BE2C (cell line): ENCODE measurements around the gene RALGDS.

Experiments used
- DNase-seq: peaks from one replicate; pipeline ENCODE4 v3.0.0-alpha.2; 2020
- H3K27me3 ChIP-seq: fragments of 250-450 bp; sonication (Bioruptor Pico); 2 replicates; pipeline ENCODE4 v1.5.1; 2020; ENCODE audit warnings: mild to moderate bottlenecking
- H3K36me3 ChIP-seq: fragments of 250-450 bp; sonication (Bioruptor Pico); 2 replicates; pipeline ENCODE4 v1.5.1; 2020; ENCODE audit warnings: mild to moderate bottlenecking
- H3K4me1 ChIP-seq: fragments of 250-450 bp; sonication (Bioruptor Pico); 2 replicates; pipeline ENCODE4 v1.5.1; 2020
- H3K4me3 ChIP-seq: 2 replicates; pipeline ENCODE4 v1.5.1; 2011; ENCODE audit warnings: low read depth, low read length
- H3K9me3 ChIP-seq: fragments of 250-450 bp; sonication (Bioruptor Pico); 2 replicates; pipeline ENCODE4 v1.5.1; 2020
- TF ChIP-seq, protein P1 (sequence below): IDR thresholded peaks from 2 replicates; pipeline ENCODE4 v1.5.1; 2012; ENCODE audit warnings: mild to moderate bottlenecking, low read depth, low read length

Gene RALGDS

DNA sequence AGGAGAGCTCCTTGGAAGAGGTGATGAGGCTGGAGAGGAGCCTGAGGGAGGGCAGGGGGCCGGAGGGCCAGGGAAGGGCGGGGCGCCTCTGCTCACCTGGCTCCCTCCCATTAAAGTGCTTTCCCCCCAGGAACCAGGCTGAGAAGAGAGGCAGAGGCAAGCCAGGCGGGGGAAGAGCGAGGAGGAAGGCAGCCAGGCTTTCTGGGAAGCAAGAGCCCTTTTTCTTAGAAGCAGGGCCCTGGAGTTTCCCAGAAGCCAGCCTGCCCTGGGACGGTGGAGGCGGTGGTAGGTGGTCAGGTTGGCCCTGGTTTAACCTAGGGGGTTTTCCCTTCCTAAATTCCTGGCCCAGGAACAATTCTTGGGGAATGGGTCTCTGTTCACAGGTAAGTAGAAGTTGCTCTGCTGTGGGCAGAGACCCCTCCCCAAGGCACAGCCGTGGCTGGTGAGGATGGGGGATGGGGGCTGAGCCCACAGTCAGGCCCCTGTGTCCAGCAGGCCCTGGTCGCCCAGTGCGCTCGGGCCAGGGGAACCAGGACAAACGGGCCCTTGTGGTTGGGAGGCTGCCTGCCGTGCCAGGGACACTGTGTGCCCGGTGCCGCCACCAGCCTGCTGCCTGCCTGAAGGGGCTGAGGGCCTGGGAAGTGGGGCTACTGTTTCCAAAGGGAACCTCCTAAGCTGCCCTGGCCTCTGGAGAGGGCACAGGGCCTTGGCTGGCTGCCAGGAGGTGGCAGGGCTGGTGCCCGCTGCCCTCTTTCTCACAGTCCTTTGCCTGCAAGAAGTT lies 16.6 kb upstream of the RALGDS start:
- Histone ChIP-seq H3K4me1 (peaks cover 57% of the 10 kb centered on the region), H3K9me3 (no peaks in the 10 kb centered on the region), H3K36me3 (no peaks in the 10 kb centered on the region), H3K4me3 (no peak overlapping the region), H3K27me3 (no peaks in the 10 kb centered on the region)
- DNase-seq, result no peak
- TF ChIP-seq, protein P1, sequence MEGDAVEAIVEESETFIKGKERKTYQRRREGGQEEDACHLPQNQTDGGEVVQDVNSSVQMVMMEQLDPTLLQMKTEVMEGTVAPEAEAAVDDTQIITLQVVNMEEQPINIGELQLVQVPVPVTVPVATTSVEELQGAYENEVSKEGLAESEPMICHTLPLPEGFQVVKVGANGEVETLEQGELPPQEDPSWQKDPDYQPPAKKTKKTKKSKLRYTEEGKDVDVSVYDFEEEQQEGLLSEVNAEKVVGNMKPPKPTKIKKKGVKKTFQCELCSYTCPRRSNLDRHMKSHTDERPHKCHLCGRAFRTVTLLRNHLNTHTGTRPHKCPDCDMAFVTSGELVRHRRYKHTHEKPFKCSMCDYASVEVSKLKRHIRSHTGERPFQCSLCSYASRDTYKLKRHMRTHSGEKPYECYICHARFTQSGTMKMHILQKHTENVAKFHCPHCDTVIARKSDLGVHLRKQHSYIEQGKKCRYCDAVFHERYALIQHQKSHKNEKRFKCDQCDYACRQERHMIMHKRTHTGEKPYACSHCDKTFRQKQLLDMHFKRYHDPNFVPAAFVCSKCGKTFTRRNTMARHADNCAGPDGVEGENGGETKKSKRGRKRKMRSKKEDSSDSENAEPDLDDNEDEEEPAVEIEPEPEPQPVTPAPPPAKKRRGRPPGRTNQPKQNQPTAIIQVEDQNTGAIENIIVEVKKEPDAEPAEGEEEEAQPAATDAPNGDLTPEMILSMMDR, result no peak

DNA sequence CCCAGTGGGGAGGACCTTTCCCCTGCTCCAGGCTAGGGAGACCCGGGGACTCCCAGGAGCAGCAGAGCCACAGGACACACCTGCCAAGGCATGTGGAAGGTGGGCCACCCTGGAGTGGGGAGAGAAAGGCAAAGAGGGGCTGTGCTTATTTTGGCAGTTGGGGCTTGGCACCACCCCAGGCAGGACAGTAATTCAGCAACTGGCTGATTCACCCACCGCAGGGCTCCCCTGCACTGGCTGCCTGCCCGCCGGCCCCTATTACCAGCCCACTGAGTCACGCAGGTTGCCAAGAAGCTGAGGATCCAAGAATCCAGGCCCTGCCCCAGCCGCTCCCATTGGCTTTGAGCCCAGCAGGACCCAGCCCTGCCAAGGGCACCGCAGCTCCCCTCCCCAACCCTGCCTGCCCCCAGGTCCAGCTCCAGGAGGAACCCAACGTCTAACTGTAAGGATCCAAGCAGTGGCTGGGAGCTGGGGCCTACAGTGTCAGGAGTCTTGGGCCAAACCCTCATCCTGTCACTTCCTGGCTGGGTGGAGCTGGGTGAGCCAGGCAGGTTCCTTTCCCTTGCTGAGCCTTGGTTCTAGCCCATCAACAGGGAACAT lies 14.2 kb upstream of the RALGDS start:
- Histone ChIP-seq H3K9me3 (no peaks in the 10 kb centered on the region), H3K4me1 (peaks cover 51% of the 10 kb centered on the region), H3K27me3 (no peaks in the 10 kb centered on the region), H3K4me3 (no peak overlapping the region), H3K36me3 (peaks cover 3% of the 10 kb centered on the region)
- peak; percentile 64 for DNase-seq
- TF ChIP-seq, protein P1, result no peak

DNA sequence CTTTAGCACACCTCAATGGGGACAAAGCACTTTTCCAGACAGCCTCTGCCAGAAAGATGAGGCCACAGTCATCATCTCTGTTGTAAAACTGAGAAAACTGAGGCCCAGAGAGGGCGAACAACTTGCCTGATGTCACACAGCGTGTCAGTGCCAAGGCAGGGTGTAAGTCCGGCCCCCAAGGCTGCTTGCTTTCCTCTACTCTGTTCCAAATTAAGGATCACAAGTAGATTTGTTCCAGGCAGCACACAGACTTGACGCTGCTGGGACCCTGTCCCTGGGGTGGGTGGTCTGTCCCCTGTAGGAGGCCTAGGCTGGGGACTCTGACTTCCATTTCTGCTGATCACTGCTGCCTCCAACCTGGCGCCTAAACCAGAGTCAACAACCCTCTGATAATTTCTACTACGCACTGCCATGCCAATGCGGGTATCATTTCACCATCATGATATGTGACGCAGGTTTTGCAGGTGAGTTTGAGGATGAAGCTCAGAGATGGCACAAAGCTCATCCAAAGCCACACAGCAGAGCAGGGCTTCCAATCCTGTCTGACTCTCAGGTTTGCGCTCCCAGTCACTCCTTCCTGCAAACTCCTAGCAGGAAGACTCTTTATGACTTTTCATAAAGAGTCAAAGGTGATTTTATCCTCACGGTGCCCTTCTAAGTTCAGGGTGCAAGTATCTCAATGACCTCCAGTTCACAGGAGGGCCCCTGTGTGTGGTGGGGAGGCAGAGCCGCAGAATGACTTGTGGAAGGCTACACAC lies 13.5 kb upstream of the RALGDS start:
- Histone ChIP-seq H3K4me3 (no peak overlapping the region; the same call in 1 of the 2 replicates), H3K4me1 (peaks cover 49% of the 10 kb centered on the region), H3K36me3 (peaks cover 3% of the 10 kb centered on the region), H3K27me3 (no peaks in the 10 kb centered on the region), H3K9me3 (no peaks in the 10 kb centered on the region)
- TF ChIP-seq, protein P1, result no peak
- no peak for DNase-seq

DNA sequence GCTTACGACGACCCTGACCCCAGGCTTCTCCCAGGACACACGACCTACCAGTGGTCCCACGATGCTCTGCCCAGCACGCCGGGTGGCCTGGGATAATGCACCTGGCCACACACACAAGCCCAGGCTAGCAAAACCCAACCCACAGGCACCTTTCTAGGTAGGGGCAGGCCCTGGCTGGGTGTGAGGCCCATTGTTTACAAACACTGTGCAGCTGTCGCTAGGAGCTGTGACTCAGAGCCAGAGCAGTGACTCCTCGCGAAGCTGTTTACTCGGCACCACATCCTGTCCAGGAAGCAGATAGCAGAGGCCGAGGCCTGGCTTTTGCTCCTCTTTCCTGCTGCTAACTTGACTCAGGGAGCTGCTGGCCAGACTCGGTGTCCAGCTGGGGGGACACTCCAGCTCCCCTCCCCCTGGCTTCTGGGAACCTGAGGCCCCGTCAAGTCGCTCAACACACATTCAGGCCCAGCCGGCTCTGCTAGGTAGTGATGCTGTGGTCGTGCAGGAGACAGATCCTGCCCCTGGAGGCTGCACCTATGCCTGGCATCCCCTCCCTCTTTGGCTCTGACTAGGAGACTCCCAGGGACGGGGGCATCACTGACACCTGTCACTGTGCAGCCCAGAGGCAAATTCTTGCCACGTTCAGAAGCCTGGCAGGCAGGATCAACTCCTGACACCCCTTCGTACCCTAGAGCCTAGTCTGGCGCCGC lies 12.8 kb upstream of the RALGDS start:
- Histone ChIP-seq H3K27me3 (no peaks in the 10 kb centered on the region), H3K4me1 (peaks cover 47% of the 10 kb centered on the region)

DNA sequence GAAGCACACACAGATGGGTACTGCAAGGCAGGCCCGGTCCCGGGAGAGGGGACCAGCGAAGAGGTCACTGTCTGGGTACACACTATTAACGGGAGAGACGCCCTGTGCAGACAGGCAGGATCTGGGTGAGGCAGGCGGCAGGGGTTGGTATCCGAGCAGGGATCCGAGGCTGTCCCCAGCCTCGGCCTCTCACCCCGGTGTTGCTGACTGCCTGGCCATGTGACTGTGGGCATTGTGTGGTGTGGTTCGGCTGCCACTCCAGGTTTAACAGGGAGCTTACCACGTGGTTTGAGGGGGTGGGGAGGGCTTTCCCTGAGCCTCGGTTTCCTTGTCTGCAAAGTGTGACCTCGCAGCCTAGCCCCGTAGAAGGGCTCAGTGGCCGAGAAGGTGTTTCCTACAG lies 11.1 kb upstream of the RALGDS start:
- Histone ChIP-seq H3K36me3 (peaks cover 3% of the 10 kb centered on the region), H3K27me3 (no peaks in the 10 kb centered on the region), H3K4me1 (peaks cover 47% of the 10 kb centered on the region), H3K9me3 (no peaks in the 10 kb centered on the region), H3K4me3 (no peak overlapping the region)
- TF ChIP-seq, protein P1, result no peak
- DNase-seq, result no peak

More for the DNA sequence above, 12.8 kb upstream of the RALGDS start:
- H3K9me3 ChIP-seq, result no peaks in the 10 kb centered on the region
- H3K4me3 ChIP-seq, result peak overlapping the region; percentile 16
- H3K36me3 ChIP-seq, result peaks cover 3% of the 10 kb centered on the region
- DNase-seq, result peak; percentile 92
- TF ChIP-seq, protein P1, result peak; percentile 11; the same call in 1 of the 2 replicates
